ENCODE measurements around the gene LIN7B. TPM values are rescaled to one million over a fixed set of nuclear protein-coding genes. Genes with fewer than 3 reads are reported as not detected.

The LIN7B gene
- total and polyA plus RNA-seq, 9 of the 15 experiments (the other 6 are each of a cell fraction or from before 2014, with no cell fraction given): 0.89 to 15.7 (median 4.0) TPM

DNA sequence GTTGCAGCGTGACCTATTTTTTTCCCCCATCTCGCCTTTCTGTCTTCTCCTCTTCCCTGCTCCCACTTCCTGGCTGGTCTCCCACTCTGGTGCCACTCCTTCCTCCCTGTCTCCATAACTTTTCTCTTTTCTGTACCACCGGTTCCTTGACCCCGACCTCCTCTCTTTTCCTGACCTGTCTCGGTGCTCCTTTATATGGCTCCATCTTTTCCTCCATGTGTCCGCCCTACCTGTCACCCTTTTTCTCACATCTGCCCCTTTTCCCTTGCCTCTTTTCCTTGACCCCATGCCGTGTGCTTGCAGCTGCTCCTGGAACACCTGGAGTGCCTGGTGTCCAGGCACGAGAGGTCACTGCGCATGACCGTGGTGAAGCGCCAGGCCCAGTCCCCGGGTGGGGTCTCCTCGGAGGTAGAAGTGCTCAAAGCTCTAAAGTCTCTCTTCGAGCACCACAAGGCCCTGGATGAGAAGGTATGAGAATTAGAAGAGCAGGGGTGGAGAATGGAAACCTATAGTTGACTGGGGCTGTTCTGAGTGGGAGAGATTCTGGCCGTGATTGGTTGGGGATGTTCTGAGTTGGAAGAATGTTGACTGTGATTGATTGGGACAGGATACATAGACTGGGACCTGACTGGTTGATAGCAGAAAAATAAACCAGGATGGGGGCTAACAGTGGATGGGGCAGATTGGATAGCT, 14.5 kb downstream of the LIN7B start (continued):
- TF ChIP-seq BCLAF1 (IDR thresholded peaks at IDR 0.05; ENCODE audit: borderline replicate concordance in 1 of 2, control insufficient read depth in 1 of 2, low read depth in 2 of 2, low read length in 1 of 2) (0 out of 4 replicates have a peak, but pooled peaks of 1 of the 2 experiments have one; percentile 57), DPF2 (IDR thresholded peaks at IDR 0.05) (peak; percentile 52; the same call in 1 of the 2 replicates), NKRF (IDR thresholded peaks at IDR 0.05; ENCODE audit: borderline replicate concordance) (peak; percentile 87; the same call in 1 of the 2 replicates), JUND (IDR thresholded peaks at IDR 0.05; ENCODE audit: borderline replicate concordance, low read depth, low read length) (no peak), JUND (tag; IDR thresholded peaks at IDR 0.05; ENCODE audit: borderline replicate concordance, low read depth, low read length) (no peak), ELF4 (CRISPR knock-in tag; IDR thresholded peaks at IDR 0.05) (peak; percentile 76; the same call in 1 of the 2 replicates), EGR1 (conservative IDR thresholded peaks at IDR 0.05) (no peak), ZNF280A (IDR thresholded peaks at IDR 0.05; ENCODE audit: low read depth, partially characterized antibody) (peak; percentile 53), FOXK2 (conservative IDR thresholded peaks at IDR 0.05 in 1 of 2, IDR thresholded peaks at IDR 0.05 in 1 of 2; ENCODE audit: low read depth in 2 of 2) (no peak), NFXL1 (CRISPR knock-in tag; IDR thresholded peaks at IDR 0.05) (no peak), ZNF121 (CRISPR knock-in tag; conservative IDR thresholded peaks at IDR 0.05) (no peak), PBX2 (CRISPR knock-in tag; IDR thresholded peaks at IDR 0.05; ENCODE audit: low read depth) (no peak), PBX2 (tag; conservative IDR thresholded peaks at IDR 0.05; ENCODE audit: low read depth) (peak; percentile 66), RAD21 (CRISPR knock-in tag; conservative IDR thresholded peaks at IDR 0.05 in 1 of 2, IDR thresholded peaks at IDR 0.05 in 1 of 2) (no peak), ZBTB34 (CRISPR knock-in tag; IDR thresholded peaks at IDR 0.05) (no peak)
